ENCODE measurements around the gene VPS45. TPM values are rescaled to one million over a fixed set of nuclear protein-coding genes. Genes with fewer than 3 reads are reported as not detected.

Gene VPS45
- total and polyA plus RNA-seq, 2 donors from 2014 or later, result 33.1 to 41.7 TPM

DNA sequence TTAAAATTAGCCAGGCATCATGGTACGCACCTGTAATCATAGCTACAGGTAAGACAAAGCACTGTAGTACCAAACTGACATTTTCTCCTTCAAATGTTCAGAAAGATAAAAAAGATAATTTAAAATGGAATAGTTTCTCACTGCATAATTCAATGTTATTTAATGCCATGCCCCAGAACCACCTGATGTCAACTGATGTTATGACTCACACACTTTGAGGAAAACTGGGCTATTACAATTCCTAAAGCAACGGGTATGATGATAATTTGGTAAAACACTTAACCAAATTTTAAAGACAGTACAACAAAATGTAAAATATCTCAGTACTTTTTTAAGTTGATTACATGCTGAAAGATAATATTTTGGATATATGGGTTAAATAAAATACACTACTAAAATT is 59.2 kb downstream of the VPS45 start:
- H3K9ac ChIP-seq (ENCODE audit: low read length in 3 of 3), result no peak overlapping the region
- FAIRE-seq (no peak), DNase-seq (no peak)
- no peaks in the 10 kb centered on the region for H3K4me1 ChIP-seq (ENCODE audit: control insufficient read depth in 2 of 3, insufficient read depth in 2 of 3, low read depth in 1 of 3, low read length in 3 of 3)
- H3K4me3 ChIP-seq (ENCODE audit: low read length in 3 of 3), result no peak overlapping the region
- TF ChIP-seq, protein P1, sequence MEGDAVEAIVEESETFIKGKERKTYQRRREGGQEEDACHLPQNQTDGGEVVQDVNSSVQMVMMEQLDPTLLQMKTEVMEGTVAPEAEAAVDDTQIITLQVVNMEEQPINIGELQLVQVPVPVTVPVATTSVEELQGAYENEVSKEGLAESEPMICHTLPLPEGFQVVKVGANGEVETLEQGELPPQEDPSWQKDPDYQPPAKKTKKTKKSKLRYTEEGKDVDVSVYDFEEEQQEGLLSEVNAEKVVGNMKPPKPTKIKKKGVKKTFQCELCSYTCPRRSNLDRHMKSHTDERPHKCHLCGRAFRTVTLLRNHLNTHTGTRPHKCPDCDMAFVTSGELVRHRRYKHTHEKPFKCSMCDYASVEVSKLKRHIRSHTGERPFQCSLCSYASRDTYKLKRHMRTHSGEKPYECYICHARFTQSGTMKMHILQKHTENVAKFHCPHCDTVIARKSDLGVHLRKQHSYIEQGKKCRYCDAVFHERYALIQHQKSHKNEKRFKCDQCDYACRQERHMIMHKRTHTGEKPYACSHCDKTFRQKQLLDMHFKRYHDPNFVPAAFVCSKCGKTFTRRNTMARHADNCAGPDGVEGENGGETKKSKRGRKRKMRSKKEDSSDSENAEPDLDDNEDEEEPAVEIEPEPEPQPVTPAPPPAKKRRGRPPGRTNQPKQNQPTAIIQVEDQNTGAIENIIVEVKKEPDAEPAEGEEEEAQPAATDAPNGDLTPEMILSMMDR (IDR thresholded peaks at IDR 0.05; ENCODE audit: borderline replicate concordance, extremely low read depth, insufficient read depth), result no peak
- H3K36me3 ChIP-seq (ENCODE audit: control insufficient read depth in 2 of 3, insufficient read depth in 3 of 3, low read length in 3 of 3), result no peaks in the 10 kb centered on the region
- intact Hi-C loops (cut with DNase I), result no loop called here
- H3K9me3 ChIP-seq (ENCODE audit: control insufficient read depth in 2 of 3, insufficient read depth in 1 of 3, low read length in 3 of 3), result no peaks in the 10 kb centered on the region
- H3K27me3 ChIP-seq (ENCODE audit: control insufficient read depth, insufficient read depth, low read length), result no peaks in the 10 kb centered on the region
- H3K27ac ChIP-seq (ENCODE audit: low read depth in 2 of 2, low read length in 2 of 2), result no peak overlapping the region

DNA sequence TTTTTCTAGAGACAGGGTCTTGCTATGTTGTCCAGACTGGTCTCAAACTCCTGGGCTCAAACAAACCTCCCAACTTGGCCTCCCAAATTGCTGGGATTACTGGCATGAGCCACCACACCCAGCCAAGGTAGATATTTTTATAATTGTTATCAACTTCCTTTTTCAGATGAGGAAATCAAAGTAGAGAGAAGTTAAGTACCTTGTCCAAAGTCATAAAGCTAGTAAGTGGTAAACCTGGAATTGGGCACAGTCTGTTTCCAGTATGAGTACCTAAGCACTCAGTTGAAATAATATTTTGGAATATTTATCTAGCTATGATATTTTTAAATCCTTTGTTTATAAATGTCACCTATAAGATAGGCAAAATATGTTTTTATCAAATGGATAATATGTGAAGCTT is 59.9 kb downstream of the VPS45 start:
- H3K4me1 ChIP-seq (ENCODE audit: control insufficient read depth in 2 of 3, insufficient read depth in 2 of 3, low read depth in 1 of 3, low read length in 3 of 3), result no peaks in the 10 kb centered on the region
- intact Hi-C loops (cut with DNase I), result no loop called here
- DNase-seq, result no peak
- no peak overlapping the region for H3K9ac ChIP-seq (ENCODE audit: low read length in 3 of 3)
- no peak overlapping the region for H3K27ac ChIP-seq (ENCODE audit: low read depth in 2 of 2, low read length in 2 of 2)
- H3K36me3 ChIP-seq (ENCODE audit: control insufficient read depth in 2 of 3, insufficient read depth in 3 of 3, low read length in 3 of 3), result no peaks in the 10 kb centered on the region
- TF ChIP-seq, protein P1 (IDR thresholded peaks at IDR 0.05; ENCODE audit: borderline replicate concordance, extremely low read depth, insufficient read depth), result no peak
- no peaks in the 10 kb centered on the region for H3K27me3 ChIP-seq (ENCODE audit: control insufficient read depth, insufficient read depth, low read length)
- no peak overlapping the region for H3K4me3 ChIP-seq (ENCODE audit: low read length in 3 of 3)
- FAIRE-seq, result no peak
- H3K9me3 ChIP-seq (ENCODE audit: control insufficient read depth in 2 of 3, insufficient read depth in 1 of 3, low read length in 3 of 3), result no peaks in the 10 kb centered on the region

DNA sequence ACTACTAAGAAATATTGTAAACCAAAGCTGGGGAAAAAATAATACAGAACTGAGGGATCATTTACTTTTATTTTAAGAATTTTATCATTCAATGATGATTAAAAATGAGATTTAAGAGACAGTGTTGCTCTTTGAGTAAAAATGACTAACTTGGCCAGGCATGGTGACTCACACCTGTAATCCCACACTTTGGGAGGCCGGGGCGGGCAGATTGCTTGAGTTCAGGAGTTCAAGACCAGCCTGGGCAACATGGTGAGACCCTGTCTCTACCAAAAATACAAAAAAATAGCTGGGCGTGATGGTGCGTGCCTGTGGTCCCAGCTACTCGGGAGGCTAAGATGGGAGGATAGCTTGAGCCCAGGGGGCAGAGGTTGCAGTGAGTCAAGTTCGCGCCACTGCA is 60.3 kb downstream of the VPS45 start:
- FAIRE-seq, result no peak
- intact Hi-C loops (cut with DNase I), result no loop called here
- no peak overlapping the region for H3K9ac ChIP-seq (ENCODE audit: low read length in 3 of 3)
- H3K9me3 ChIP-seq (ENCODE audit: control insufficient read depth in 2 of 3, insufficient read depth in 1 of 3, low read length in 3 of 3), result no peaks in the 10 kb centered on the region
- H3K4me1 ChIP-seq (ENCODE audit: control insufficient read depth in 2 of 3, insufficient read depth in 2 of 3, low read depth in 1 of 3, low read length in 3 of 3), result no peaks in the 10 kb centered on the region
- H3K27me3 ChIP-seq (ENCODE audit: control insufficient read depth, insufficient read depth, low read length), result no peaks in the 10 kb centered on the region
- H3K27ac ChIP-seq (ENCODE audit: low read depth in 2 of 2, low read length in 2 of 2), result no peak overlapping the region
- no peak overlapping the region for H3K4me3 ChIP-seq (ENCODE audit: low read length in 3 of 3)
- no peaks in the 10 kb centered on the region for H3K36me3 ChIP-seq (ENCODE audit: control insufficient read depth in 2 of 3, insufficient read depth in 3 of 3, low read length in 3 of 3)
- no peak for DNase-seq
- TF ChIP-seq, protein P1 (IDR thresholded peaks at IDR 0.05; ENCODE audit: borderline replicate concordance, extremely low read depth, insufficient read depth), result no peak

DNA sequence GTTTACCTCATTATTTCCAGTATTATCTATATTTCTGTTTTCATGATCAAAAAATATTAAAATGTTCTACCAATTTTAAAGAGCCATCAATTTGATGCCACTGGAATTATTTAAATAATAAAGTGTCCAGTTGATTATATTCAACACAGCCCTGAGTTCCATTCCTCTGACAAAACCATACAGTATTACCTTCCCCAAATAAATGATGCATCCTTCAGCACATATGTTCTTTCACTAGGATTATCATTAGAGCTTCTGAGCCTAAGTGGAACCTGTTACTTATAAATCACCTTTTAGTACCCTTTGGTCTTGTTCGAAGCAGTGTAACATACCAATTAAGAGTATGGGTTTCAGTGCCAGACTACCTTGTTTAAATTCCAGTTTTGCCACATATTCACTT is 64.8 kb downstream of the VPS45 start:
- H3K27ac ChIP-seq (ENCODE audit: low read depth in 2 of 2, low read length in 2 of 2), result no peak overlapping the region
- no peaks in the 10 kb centered on the region for H3K9me3 ChIP-seq (ENCODE audit: control insufficient read depth in 2 of 3, insufficient read depth in 1 of 3, low read length in 3 of 3)
- DNase-seq, result no peak
- no peaks in the 10 kb centered on the region for H3K4me1 ChIP-seq (ENCODE audit: control insufficient read depth in 2 of 3, insufficient read depth in 2 of 3, low read depth in 1 of 3, low read length in 3 of 3)
- H3K36me3 ChIP-seq (ENCODE audit: control insufficient read depth in 2 of 3, insufficient read depth in 3 of 3, low read length in 3 of 3), result no peaks in the 10 kb centered on the region
- H3K27me3 ChIP-seq (ENCODE audit: control insufficient read depth, insufficient read depth, low read length), result no peaks in the 10 kb centered on the region
- no peak overlapping the region for H3K9ac ChIP-seq (ENCODE audit: low read length in 3 of 3)
- TF ChIP-seq, protein P1 (IDR thresholded peaks at IDR 0.05; ENCODE audit: borderline replicate concordance, extremely low read depth, insufficient read depth), result no peak
- no peak for FAIRE-seq
- H3K4me3 ChIP-seq (ENCODE audit: low read length in 3 of 3), result no peak overlapping the region
- intact Hi-C loops (cut with DNase I), result no loop called here

Data from kidney (tissue), 14 donors.